Activated gamma-delta T cell treated with Interleukin-2 at 50 U/mL for 16 hours (primary cell): ENCODE measurements around the gene NT5C1B.
A peak's percentile ranks its signal among the peaks of the same experiment; 100 is the strongest.

ENCODE experiments used
- DNase-seq: peaks from one replicate; pipeline ENCODE4 v3.0.0-alpha.2; 2020

NT5C1B gene

DNA sequence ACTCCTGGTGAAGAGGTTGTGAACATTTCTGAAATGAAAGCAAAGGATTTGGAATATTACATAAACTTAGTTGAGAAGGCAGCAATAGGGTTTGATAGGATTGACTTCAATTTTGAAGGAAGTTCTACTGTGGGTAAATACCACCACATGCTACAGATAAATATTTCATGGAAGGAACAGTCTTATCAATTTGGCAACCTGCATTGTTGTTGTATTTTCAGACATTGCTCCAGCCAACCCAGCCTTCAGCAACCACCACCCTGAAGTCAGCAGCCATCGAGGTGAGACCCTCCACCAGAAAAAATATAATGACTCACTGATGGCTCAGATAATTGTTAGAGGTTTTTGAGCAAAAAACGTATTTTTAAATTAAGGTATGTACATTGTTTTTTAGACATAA lies 38.9 kb downstream of the NT5C1B start:
- DNase-seq: no peak

DNA sequence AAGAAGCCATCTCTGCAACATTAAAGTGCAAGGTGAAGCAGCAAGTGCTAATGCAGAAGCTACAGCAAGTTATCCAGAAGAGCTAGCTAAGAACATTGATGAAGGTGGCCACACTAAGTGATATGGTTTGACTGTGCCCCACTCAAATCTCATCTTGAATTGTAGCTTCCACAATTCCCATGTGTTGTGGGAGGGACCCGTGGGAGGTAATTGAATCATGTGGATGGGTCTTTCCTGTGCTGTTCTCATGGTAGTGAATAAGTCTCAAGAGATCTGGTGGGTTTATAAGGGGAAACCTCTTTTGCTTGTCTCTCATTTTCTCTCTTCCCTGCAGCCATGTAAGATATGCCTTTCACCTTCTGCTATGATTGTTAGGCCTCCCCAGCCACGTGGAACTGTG lies 40.3 kb downstream of the NT5C1B start:
- no peak for DNase-seq

DNA sequence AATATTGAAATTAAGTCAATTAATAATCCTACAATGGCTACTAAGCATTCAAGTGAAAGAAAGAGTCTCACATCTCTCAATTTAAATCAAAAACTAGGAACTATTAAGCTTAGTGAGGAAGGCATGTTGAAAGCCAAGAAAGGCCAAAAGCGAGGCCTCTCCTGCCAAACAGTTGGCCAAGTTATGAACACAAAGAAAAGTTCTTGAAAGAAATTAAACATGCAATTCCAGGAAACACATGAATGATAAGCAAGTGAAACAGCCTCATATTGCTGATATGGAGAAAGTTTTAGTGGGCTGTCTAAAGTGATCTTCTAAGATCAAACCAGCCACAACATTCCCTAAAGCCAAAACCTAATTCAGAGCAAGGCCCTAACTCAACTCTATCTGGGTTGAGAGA lies 40.7 kb downstream of the NT5C1B start:
- no peak for DNase-seq

DNA sequence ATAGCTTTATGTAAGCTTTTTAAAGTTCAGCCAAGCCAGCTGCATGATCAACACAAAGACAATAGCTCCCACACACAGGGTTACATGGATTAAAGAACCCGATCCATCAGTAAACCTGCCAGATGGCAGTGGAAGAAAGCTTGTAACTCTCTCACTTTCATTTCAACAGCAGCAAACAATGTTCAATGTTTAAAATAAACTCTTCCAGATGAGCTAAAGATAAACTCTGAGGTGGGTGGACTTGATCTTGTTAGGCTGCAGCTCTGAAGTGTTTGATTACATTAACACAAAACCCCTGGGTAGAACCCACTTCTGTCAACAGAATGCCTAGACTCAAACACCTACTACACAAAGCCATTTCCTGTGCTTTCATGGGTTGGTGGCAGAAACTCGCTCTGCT lies 42.8 kb downstream of the NT5C1B start:
- no peak for DNase-seq

DNA sequence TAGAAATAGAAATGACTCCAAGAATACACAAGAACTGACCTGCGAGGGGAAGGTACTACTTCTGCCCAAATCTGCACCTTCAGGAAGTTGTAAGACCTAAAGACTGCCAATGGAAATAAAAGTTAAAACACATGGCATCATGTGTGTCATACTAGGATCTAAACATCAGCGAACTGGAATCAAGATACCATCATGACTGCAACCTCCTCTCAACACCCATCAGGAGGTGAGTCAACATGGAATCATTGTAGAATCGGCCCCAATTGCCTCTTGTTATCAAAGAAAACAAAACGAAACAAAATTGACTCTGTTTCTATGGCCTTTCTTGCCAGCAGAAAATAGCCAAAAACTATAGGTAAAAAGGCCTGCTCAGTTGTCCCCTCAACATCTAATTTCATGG lies 44.0 kb downstream of the NT5C1B start:
- no peak for DNase-seq

GRCh38 chr2:18544171-18544570 lies 45.2 kb downstream of the NT5C1B start:
- DNase-seq: no peak

DNA sequence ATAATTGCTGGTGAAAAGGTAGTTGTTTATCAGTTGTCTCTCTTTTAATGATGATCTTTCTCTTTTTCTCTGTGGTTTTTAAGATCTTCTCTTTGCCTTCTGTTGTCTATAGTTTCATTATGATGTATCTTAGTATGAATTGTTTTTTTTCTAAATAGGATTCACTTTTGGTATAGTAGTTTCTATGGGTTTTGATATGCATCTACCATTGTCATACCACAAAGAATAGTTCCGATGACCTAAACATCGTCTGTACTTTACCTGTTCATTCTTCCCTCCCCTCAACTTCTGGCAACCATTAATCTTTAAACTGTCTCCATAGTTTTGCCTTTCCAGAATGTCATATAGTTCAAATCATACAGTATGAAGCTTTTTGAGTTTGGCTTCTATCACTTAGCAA lies 48.5 kb downstream of the NT5C1B start:
- DNase-seq: no peak

- DNase-seq: no peak
Observed at GRCh38 chr2:18536697-18537096, 52.7 kb downstream of the NT5C1B start.

GRCh38 chr2:18536100-18536499 lies 53.3 kb downstream of the NT5C1B start:
- DNase-seq: no peak

- no peak for DNase-seq
Observed at GRCh38 chr2:18531194-18531593, 58.2 kb downstream of the NT5C1B start.

DNA sequence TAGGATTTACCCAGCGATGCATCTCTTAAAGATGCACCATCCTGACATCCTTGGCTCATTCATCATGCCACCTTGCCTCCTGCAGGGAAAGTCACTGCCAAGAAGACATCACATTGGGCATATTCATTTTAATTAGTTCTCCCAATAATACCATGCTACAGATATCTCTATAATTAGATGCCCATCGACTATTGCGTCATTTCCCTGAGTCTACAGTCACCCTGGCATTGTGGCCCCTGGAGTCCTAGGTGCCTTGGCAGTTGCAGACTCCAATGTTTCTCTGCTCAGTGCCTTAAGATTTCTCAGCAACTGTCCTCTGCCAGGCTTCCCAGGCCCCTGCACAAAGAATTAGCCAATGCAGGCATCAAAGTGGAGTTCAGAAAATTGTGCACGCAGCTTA lies 61.5 kb downstream of the NT5C1B start:
- no peak for DNase-seq

DNA sequence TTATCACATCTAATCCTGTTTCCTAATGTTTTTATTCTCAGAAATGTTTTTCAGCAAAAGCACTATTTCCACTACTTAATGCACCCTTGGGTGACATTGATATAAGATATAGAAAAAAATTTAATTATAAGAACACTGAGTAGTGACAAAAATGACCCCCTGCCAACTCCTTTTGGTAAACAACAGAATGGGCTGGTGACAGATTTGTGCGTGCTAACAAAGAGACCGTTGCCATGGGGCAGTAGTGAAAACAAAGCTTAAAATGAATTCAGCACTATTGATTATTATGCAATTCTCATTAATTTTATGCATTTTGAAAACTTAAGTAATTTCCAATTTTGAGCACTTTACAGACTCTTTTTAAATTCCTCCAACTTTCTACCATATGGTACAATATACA lies 62.0 kb downstream of the NT5C1B start:
- DNase-seq: no peak

GRCh38 chr2:18526429-18526828 lies 62.9 kb downstream of the NT5C1B start:
- no peak for DNase-seq

GRCh38 chr2:18525852-18526251 lies 63.5 kb downstream of the NT5C1B start:
- DNase-seq: no peak

- DNase-seq: no peak
Observed at GRCh38 chr2:18525236-18525635, 64.1 kb downstream of the NT5C1B start.

DNA sequence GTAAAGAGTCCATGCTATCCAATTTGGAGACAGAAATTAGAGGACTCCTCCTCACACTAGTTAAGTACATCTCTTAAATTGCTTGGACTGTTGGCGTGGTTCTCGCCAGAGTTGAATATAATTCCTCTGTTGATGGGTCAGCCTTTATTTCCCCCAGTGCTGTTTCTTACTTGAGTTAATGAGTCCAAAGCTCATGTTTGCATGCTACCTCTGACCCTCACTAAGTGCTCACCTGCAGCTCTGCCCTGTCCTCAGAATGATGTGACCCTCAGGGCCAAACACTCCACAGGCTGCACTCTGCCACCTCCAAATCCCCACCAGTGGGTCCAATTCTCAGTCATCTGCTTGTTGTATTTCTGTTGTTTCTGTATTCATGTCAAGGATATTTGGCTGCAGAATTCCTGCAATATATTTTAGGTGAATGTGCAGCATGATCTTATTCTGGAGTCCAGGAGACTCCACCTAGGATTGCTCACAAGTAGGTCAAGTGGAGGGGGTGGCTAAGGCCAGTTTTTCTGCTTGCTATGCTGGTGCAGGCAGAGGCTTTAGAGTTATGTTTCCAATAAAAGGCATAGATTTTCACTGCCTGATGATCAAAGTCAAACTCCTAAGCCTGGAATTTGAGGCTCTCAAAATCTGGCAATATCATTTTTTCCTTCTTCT lies 66.8 kb downstream of the NT5C1B start:
- DNase-seq: no peak

DNA sequence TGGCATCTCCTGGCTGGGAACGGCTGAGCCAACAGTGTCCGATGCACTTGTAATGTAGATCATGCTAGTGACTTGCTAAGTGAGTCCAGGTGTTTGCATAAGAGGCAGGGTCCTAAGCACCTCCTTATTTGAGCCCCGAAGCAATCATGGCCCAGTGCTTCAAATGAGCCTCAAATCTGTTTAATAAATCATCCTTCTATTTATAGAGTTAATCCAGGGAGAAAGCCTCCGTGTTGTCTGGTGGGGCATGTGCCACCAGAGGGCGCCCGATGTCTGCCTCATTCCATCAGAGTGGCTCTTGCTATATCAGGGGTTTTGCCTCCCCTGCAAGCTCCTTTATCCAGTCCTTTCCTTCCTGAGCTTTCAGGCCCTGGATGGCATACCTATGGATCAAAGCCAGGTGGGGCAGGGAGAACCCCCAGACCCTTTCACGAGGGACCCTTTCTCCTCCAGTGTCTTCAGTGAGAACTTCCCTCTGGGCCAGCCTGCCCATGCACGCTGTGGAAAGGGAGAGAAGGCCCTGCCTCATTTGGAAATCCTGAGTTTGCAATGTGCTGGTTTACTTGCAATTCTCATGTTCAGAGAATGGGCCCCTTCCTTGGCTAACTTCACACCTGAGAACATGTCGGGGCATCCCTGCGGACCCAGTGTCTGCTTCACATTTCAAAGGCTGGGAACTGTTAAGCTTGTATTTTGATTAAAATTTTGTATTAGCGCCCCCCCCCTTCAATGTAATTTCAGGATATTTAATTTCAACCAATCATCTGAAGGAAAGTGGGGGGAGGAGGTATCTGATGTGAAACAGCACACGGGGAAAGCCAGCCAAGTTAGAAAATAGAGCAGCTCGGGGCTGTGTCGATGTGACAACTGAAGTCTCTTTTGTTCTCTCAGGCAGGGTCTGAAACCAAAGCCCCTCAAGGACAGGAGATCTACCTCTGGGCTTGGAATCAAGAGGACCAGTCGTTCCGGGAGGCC lies 68.6 kb downstream of the NT5C1B start:
- DNase-seq: peak; percentile 69

DNA sequence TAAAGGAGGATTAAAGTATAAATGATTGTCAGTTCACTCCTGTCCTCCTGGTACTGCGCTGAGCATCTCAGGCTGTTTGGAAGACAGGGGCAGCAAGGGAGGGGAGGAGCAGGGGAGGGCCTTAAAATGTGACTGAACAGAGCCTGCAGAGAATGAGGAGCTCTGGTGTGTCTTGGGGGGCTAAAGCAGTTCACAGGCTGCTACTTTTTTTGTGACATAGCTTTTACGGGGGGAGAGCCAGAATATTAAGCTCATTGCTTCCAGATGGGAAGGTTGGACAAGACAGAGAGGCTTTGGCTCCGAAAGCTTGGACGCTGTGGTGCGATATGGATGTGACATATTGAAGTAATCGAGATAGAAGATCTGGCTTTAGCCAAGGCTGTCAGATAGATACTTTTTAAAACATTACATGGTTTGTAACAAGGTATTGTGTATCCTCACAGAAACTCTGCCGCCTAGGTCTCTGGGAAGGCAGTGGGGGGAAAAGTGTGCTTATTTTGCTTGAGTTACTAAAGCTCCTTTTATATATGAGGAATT lies 69.4 kb downstream of the NT5C1B start:
- DNase-seq: no peak

GRCh38 chr2:18518116-18519111 lies 71.0 kb downstream of the NT5C1B start:
- no peak for DNase-seq

- no peak for DNase-seq
Observed at GRCh38 chr2:18517386-18517785, 72.0 kb downstream of the NT5C1B start.

- DNase-seq: no peak
Observed at GRCh38 chr2:18516112-18516511, 73.3 kb downstream of the NT5C1B start.

DNA sequence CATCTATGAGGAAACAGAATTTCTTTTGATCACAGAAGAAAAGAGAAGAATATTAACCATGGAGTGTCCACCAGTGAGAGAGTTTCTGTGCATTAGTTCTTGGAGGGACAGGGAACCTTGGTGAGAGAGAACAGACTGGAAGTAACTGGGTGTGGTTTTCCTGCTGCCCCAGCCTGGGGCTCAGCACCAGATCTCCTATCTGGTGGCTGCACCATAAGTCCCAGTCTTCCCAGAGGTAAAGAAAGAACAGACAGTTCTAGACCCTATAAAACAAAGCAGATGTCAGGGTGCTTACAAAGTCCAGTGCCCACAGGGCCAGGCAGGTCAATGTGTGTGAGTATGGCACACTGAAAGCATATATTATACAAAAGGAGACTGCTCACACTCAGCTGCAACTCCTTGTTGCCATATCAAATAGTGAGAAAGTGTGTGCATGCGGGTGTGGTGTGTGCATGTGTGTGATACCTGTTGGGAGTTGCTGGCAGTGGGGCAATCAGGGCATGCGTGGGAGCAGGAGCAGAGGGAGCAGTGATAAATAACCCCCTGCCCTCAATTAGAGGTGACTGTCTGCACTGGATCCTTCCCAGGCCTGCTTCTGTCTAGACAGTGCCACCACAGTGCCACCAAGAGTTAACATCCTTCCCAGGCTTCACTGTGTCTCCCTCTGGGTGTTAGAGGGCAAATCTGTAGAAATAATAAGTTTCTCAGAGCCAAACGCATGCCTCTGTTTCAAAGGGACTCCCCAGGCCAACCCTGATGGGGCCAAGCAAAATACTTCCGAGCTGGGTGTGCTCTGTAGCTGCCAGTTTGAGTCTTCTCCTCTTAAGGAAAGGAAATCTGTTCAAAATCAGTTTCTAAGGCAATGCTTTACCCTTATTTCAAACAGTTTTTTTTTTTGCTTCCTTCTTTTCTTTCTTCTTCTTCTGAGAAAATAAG lies 74.6 kb downstream of the NT5C1B start:
- no peak for DNase-seq
